Activated gamma-delta T cell treated with anti-CD3 and anti-CD28 coated beads, Interleukin-2, amount 50 U/mL, for 16 hours (primary cell): ENCODE data around the gene ANKRD17.
A peak's percentile ranks its signal among the peaks of the same experiment; 100 is the strongest.
"Not testable (repeated sequence)": the region's sequence is repeated elsewhere in the genome, so short reads cannot be mapped to it uniquely, and the experiment has no call there.

Experiments used
- DNase-seq: peaks from one replicate; pipeline ENCODE4 v3.0.0-alpha.2; 2020; ENCODE audit warnings: low read depth

The ANKRD17 gene, protein sequence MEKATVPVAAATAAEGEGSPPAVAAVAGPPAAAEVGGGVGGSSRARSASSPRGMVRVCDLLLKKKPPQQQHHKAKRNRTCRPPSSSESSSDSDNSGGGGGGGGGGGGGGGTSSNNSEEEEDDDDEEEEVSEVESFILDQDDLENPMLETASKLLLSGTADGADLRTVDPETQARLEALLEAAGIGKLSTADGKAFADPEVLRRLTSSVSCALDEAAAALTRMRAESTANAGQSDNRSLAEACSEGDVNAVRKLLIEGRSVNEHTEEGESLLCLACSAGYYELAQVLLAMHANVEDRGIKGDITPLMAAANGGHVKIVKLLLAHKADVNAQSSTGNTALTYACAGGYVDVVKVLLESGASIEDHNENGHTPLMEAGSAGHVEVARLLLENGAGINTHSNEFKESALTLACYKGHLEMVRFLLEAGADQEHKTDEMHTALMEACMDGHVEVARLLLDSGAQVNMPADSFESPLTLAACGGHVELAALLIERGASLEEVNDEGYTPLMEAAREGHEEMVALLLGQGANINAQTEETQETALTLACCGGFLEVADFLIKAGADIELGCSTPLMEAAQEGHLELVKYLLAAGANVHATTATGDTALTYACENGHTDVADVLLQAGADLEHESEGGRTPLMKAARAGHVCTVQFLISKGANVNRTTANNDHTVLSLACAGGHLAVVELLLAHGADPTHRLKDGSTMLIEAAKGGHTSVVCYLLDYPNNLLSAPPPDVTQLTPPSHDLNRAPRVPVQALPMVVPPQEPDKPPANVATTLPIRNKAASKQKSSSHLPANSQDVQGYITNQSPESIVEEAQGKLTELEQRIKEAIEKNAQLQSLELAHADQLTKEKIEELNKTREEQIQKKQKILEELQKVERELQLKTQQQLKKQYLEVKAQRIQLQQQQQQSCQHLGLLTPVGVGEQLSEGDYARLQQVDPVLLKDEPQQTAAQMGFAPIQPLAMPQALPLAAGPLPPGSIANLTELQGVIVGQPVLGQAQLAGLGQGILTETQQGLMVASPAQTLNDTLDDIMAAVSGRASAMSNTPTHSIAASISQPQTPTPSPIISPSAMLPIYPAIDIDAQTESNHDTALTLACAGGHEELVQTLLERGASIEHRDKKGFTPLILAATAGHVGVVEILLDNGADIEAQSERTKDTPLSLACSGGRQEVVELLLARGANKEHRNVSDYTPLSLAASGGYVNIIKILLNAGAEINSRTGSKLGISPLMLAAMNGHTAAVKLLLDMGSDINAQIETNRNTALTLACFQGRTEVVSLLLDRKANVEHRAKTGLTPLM (N-terminal part only)

DNA sequence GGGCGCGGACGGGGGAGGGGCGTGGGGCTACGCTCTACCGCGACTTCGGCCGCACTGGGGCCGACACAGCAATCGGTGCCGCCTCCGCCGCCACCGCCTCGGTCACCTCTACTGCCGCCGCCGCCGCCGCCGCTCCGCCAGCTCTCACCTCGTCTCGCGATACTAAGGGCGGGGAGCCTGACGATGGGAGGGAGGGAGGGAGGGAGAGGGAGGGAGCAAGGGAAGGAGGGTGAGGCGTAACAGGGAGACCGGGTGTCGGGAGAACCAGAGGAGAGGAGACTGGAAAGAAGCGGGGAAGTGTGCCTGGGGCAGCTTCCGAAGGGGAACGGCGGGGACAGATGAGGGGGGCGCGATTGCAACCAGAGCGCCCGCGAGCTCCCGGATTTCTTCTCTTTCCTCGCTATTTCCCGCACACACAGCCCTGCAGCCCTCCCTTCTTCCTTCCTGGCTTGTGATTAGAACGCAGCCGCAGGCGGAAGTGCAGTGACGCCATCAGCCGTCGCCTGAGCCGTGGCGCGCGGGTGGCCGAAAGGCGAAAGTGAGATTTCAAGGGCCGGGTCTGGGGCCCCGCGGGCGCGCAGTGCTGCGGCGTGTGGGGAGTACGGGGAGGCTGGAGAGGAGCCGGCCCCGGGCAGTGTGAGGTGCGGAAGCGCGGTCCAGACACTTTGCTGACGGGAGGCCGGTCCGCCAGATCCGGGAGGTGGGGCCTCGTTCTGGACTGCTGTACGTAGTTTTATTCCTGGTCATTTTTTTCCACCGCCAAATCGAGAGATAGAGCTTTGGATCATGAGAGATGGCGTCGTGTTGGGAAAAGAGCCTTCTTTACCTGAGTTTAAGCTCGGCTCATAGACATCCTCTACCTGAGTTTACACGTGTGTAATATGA, at the start of gene ANKRD17:
Gene ANKRD17, minus strand, starts transcription at position 113 of the 885 bp plus-strand sequence. CDS start 130 bp downstream, outside the sequence.
- DNase-seq, result peak; percentile 83

DNA sequence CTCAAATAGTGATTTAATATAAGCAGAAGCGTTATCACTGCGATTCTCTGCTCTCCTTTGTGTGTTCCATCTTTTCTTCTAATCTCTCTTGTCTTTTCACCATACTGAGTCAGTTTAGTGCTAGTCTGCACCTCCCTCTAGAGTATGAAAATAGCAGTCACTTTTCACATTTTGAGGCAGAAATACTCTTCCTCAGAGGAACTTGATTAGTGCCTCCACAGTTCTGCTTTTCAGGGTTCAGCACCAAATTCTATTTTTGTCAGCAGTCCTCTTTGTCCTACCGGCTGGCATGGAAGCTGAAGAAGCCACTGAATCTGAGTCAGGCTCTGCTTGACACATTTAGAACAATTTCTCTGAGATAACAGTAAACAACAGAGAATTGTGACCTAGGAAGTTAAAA, 49.7 kb upstream of the ANKRD17 start:
- DNase-seq, result no peak

DNA sequence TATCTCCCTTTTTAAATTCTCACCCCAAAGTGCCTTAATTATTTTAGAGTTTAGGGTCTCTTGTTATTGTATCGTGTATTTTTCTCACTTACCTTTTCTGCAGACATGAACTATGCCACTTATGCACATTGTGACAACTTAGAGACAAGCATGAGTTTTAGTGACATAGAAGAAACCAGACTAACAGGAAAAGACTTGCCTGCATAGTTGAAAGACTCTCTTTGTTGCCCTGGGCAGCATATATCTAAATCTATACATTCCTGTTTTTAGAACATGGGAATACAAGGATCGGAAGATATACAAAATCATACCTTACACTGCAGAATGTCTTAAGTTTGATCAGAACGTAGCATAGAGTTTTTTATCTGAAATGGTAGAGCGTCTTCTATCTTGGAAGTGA, 45.1 kb upstream of the ANKRD17 start:
- no peak for DNase-seq

DNA sequence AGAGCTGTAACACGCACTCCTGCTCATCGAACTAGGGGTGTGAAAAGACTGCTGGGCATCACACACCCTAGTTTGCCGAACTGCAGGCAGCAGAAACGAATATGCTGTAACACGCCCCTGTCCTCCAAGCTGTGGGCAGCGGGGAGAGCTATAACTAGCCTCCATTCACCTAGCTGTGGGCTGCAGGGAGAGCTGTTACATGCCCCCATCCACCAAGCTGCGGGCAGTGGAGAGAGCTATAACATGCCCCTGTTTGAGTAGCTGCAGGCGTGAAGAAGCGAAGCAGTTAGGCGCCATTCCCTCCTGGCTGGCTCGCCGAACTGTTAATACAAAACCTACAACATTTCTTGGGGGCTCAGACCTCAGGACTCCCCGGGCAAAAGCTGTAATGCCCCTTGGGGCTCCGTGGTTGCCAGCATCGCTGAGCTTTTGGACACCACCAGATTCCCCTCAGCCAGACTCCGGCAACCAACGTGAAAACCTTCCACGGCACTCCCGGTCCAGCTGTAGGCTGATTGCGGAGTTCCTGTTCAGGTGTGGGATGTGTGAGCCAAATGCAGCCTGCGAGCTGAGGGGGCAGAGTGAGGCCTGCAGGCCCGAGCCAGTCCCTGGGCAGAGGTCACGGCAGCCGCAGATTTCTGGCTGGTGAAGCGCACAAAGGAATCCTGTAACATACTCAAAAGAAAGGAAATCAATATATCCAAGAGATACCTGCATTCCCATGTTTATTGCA, 41.1 kb upstream of the ANKRD17 start:
- DNase-seq, result no peak

DNA sequence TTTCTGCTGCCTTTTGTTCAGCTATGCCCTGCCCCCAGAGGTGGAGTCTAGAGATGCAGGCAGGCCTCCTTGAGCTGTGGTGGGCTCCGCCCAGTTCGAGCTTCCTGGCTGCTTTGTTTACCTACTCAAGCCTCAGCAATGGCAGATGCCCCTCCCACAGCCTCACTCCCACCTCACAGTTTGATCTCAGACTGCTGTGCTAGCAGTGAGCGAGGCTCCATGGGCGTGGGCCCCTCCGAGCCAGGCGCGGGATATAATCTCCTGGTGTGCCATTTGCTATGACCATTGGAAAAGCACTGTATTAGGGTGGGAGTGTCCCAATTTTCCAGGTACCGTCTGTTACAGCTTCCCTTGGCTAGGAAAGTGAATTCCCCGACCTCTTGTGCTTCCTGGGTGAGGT, 34.1 kb upstream of the ANKRD17 start:
- not testable (repeated sequence) for DNase-seq

DNA sequence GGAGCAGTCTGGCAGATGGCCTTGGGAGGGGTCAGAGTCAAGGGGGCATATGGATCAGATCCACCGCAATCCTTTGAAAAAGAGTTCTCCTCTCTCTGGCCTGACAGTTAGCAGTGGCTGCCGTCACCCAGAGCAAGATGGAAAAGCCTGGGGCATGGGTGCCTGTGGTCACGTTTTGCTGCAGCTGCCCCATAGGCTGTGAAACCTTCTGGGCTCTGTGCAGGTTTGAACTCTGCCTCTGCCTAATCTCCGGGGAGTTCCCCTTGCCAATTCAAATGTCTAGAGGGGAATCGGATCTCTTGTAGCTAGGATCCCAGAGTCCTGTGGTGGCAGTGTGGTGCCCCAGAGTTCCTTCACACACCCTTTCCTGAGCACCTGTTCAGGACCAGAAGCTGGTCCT, 23.4 kb upstream of the ANKRD17 start:
- DNase-seq, result no peak

DNA sequence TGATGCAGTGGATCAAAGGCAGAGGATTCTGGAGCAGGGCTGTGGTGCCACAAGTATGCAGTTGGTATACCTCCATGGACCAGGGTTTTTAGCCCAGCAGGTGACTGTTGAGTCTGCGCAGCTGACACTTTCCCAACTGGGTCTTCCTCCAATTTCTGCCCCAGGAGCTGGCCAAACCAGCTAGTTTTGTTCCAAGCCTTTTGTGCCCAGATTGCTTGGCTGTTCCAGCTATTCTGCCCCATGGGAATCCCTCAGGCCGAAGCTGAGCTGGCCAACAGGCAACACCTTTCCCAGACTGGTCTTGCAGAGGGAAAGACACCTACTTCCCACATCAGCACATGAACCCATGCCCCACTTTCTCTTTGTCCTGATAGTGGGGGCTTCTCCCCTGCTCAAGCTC, 22.8 kb upstream of the ANKRD17 start:
- DNase-seq, result no peak

DNA sequence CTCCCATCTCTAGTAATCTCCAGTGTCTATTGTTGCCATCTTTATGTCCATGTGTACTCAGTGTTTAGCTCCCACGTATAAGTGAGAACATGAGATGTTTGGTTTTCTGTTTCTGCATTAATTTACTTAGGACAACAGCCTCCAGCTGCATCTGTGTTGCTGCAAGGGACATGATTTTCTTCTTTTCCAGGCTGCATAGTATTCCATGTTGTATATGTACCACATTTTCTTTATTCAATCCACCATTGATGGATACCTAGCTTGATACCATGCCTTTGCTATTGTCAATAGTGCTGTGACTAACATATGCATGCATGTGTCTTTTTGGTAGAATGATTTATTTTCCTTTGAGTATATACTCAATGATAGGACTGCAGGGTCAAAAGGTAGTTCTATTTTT, 18.6 kb upstream of the ANKRD17 start:
- no peak for DNase-seq

DNA sequence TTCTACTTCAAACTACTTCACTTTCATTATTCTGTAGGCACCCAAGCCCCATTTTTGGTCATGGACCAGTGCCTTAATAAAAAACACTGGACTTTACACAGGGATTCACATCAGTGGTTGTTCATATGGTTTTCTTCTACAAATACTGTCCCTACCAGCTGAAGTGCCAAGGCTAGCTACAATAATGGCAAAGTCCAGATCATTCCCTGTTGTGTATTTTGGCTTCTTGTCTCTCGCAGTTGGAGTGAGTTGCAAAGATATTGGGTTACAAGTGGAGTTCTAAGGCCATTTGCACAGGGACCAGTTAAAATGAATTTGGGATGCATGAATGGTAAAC, 16.7 kb upstream of the ANKRD17 start:
- no peak for DNase-seq

DNA sequence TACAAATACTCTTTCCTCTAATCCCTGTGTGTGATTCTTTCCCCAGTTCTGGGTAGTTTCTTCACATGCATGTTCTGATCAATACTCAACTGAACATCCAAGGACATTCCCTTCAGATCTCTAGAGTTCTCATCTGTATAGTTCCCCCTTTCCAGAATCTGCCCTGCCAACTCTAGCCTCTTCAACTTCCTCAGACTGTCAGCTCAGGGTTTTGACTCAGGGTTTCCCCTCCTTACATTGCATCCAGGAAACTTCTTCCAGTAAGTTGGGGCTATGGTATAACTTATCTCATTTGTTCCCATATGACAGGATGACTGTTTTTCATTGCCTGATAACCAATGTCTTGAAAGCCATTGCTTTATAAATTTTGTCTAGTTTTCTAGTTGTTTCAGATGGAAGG, 14.2 kb upstream of the ANKRD17 start:
- no peak for DNase-seq

DNA sequence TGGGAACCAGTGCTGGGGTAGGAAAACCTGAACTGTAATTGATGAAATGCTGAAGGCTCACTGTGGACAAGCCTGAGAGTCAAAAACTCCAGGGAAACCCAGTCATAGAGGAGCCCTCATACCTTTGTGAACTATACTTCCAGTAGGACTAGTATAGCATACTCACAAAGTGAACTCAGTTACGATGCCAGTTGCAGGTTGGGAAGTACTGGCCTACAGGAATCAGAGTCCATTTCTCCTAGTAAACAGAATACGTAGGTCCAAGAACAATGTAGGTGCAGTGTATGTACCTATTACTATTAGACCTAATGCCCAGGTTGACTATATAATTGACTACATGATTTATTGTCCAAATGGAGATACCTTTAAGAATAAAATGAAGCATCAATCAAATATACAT, 8.5 kb upstream of the ANKRD17 start:
- DNase-seq, result no peak

DNA sequence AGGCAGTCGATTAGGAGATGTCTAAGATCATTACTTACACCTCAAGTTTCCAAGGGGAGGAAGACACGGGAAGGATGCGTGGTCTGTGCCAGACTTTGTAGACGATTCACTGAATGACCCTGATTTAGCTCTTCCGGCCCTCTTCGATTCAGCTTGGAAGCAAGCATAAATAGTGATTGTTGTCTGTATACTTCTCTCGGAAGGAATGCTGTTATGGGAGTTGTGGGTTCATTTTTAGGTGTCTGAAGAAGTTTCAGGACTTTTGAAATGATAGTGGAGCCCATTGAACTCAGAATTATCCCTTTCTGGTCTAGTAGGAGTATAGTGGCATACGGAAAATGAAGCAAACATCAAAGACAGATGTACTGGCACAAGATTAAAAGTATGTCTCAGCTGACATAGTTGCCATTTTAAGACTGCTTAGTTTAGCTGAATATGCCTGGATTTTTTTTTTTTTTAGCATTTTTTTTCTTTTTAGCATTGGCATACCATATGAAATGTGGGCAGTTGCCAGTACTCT, 1.0 kb upstream of the ANKRD17 start:
- DNase-seq, result no peak

DNA sequence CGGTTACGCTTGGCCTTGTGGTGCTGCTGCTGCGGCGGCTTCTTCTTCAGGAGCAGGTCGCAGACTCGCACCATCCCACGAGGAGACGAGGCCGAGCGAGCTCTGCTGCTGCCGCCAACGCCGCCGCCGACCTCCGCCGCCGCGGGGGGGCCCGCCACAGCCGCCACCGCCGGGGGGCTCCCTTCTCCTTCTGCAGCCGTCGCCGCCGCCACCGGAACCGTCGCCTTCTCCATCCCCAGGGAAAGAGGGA, 237 bp downstream of the ANKRD17 start:
- DNase-seq, result peak; percentile 49

DNA sequence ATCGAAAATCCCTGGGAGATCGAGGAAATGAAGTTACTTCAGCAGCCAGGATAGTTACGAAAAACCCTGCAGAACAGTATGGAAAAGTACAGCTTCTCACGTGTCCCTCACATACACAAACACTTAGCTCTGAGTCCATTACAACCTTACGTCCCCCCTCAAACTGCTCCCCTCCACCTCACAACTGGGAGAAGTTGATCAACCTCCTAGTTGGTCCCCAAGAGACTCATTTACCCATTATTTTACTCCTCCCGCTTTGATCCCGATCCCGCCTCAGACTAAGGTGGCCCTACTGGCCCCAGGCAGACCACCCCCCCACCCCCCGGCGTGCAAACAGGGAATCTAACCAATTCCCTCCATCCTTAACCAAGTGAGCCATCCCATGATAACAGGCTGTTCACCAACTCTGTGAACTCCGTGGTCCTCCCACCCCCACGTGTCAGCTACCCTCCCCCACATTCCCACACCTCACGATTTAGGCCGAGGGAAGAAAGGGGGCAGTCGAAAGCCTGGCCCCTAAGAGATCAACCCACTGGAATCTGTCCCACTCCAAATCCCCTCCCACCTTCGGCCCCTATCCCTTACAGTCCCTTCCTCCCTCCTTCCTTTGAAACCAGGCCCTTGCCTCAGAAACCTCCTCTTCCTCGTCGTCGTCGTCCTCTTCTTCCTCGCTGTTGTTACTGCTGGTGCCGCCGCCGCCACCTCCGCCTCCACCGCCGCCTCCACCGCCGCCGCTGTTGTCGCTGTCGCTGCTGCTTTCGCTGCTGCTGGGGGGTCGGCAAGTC, 755 bp downstream of the ANKRD17 start:
- no peak for DNase-seq

DNA sequence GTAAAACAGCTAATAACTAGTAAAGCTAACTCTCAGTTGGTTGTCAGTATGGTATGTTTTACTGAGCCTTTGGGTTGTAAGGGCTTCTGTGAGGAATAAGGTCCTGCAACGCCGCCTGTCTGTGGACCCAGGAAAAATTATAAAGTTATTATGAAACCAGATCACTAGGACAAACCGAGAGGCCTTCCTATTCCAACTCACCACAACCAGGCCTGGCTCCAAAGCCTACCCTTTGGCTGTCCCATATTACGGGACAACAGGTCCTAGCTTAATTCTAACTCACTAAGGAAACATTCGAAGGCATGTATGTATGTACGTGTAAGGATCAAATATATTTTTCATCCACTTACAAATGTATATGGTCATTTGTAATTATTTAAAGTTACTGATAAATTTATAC, 1.4 kb downstream of the ANKRD17 start:
- peak; percentile 38 for DNase-seq

DNA sequence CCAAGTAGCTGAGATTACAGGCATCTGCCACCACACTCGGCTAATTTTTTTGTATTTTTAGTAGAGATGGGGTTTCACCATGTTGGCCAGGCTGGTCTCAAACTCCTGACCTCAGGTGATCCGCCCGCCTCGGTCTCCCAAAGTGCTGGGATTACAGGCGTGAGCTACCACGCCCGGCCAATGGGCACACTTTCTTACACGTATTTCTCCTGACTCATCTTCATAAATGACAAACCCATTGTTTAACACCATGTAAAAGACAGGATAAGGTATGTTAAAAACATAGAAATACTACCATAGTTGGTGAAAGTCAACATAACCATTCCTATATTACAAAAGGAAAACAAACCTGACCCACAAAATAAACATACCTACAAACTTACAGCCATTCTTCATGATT, 2.8 kb downstream of the ANKRD17 start:
- not testable (repeated sequence) for DNase-seq

DNA sequence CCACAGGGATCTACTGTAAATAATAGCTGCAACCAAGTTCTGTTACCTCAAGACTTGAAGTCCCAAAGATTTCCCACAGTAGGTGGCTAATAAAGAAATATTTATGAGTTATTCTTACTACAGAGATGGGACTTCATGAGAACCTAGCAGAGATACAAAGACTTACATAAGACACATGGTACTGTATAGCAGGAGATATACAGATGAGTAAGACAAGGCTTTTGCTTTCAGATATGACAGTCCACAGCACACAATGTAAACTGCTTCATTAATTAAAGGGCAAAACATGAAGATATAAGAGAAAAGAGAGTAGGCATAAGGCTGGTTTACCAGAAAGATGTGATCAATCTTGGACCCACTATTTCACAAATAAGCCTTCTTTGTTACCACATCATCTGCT, 6.6 kb downstream of the ANKRD17 start:
- DNase-seq, result no peak

DNA sequence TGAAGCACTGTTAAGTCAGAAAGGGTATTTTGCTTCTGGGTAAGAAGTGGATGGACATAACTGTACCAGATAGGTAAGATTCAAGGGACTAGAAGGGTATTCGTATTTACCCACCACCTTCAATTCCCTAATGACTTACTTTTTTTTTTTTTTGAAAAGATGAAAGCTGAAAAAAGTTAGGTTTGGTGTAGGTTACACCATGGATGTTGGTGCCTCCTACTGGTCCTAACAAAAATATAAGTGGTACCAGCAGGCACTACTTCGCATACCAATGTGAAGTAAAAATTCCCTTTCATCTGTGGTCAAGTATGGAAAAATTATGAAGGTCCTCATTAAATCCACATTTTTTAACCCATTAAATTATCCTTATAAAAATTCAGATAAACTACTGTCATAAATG, 7.2 kb downstream of the ANKRD17 start:
- no peak for DNase-seq

DNA sequence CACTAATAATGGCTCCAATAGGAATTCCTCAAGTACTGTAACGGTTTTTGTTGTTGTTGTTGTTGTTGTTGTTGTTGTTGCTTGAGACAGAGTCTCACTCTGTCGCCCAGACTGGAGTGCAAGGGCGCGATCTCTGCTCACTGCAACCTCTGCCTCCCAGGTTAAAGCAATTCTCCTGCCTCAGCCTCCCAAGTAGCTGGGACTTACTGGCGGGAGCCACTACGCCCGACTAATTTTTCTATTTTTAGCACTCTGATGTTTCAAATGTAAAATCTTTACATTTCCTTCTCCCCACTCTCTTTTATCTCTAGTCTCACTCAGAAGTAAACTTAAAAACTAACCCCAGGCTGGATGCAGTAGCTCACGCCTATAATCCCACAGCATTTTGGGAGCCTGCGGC, 8.0 kb downstream of the ANKRD17 start:
- DNase-seq, result no peak

DNA sequence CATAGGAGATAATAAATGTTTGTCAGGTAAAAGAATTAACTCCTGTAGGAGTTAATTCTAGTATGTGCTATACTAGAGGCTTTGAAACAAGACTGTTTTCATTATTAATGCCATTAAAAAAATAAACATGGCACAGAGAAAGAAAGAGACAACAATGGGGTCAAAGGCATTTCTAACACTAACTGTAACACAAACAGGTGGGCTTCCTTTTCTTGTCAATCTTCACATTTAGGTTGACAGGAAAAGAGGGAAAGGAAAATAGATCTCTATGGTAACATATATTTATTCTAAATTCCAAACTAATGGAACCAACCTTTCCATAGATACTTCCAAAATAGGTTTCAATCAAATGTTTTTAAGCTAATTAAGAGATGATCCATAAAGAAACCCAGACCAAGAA, 9.8 kb downstream of the ANKRD17 start:
- no peak for DNase-seq
